HG03108 (cell line): ENCODE results near the gene NECTIN4.
A peak's percentile ranks its signal among the peaks of the same experiment; 100 is the strongest.

Experiments used
- ATAC-seq: cut with Tn5 transposase; IDR thresholded peaks from one replicate; pipeline ENCODE4 v1.9.1; 2021; ENCODE audit warnings: moderate library complexity; ENCODE audit not compliant: unreplicated experiment

The NECTIN4 gene

DNA sequence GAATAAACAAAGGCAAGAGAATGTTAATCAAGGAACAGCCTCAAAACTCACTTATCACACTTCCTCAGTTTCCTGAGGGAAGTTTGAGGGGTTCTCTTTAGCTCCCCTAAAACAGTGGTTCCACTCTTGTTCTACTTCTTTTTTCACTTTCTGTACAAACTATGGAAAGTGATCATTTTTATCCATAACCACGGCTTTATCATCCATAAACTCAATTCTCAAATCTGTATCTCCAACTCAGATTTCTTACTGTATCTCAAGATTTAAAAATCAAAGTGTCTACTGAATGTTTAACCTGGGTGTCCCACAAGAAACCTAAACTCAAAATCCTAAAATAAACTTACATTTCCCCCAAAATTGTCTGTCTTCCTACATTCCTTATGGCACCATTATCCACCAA, 24.6 kb upstream of the NECTIN4 start:
- ATAC-seq = no peak

GRCh38 chr1:161111527-161111926, 22.2 kb upstream of the NECTIN4 start:
- no peak for ATAC-seq

DNA sequence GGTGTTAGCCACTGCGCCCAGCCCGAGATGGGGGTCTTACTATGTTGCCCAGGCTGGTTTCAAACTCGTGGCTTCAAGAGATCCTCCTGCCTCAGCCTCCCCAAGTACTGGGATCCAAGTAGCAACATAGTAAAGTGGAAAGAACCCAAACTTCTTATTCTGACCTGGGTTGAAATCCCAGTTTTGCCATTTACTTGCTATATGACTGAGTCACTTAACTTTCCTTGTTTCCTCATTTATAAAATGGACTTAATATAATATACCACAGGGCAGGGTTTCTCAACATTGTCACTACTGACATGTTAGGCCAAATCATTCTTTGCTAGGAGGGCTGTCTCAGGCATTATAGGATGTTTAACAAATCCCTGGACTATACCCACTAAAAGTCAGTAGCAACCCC, 21.8 kb upstream of the NECTIN4 start:
- ATAC-seq = no peak

DNA sequence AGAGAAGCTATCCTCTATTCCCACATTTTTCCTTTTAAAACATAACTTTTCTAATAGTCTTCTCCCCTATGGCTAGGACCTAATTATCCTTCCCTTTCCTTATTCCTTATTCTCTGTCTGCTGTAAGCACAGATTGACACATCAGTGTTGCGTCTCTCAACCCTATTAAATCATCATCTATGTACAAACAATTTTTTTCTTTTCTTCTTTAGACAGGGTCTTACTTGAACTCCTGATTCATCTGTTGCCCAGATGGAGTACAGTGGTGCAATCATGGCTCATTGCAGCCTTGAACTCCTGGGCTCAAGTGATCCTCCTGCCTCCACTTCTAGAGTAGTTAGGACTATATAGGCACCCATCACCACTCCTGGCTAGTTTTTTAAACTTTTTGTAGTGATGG, 17.1 kb upstream of the NECTIN4 start:
- ATAC-seq = no peak

- ATAC-seq = no peak
Measured at GRCh38 chr1:161100556-161100955, 11.2 kb upstream of the NECTIN4 start.

GRCh38 chr1:161099090-161099802, 9.9 kb upstream of the NECTIN4 start:
- no peak for ATAC-seq

DNA sequence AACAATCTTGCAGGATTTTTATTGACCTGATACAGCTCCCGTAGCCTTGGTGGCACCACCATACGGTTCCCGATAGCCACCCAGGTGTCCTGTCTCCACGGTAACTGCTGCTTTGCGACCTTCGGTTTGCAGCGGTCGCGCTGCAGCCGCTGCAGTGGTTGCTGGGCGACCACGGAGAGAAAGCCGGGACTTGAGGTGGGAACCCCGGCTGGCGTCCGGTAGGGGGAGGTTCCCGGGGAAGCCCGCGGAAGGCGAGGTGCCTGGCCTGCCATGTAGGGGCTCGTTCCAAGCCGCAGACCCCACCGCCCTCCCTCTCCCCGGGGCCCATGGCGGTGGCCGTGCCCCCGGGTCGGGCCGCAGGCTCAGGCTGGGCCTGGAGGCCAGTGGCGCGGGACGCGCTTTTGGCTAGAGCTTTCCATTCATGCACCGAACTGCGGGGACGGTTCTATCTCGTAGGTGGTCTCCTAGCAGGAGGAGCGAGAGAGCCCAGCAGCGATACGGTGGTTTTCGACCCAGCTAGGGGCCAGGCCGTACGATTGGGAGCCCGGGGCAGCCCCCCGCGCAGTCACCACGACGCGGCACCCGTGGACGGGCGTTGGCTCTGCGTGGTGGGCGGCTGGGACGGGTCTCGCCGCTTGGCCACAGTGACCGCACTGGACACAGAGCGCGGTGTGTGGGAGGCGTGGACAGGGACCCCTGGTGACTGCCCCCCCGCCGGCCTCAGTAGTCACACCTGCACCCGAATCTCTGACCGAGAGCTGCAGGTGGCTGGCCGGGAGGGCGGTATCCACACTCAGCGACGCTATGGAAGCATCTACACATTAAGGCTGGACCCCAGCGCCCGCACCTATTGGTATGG, 9.1 kb upstream of the NECTIN4 start, which contains the start of gene KLHDC9:
Gene KLHDC9, plus strand, starts transcription at position 152 of the 859 bp plus-strand sequence. Its CDS starts 175 bp downstream, at position 327.
- ATAC-seq = peak; percentile 53

- ATAC-seq = no peak
Measured at GRCh38 chr1:161096530-161096929, 7.2 kb upstream of the NECTIN4 start.

DNA sequence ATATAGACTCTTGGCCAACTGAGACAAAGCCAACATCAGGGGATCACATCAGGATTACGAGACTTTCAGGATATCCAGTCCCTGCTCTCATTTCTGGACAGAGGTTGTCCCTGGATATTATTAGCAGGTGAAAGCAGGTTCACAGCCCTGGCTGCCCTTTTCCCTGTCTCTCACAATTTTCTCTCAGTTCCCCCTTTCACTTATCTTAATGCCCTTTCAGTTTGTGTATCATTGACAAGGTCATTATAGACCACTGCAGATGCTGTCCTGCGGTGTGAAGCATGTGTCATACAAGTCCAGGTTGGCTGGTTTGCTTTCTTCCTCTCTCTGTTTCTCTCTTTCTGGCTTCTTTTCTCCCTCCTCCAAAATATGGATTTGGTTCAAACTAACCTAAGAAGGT, 6.7 kb upstream of the NECTIN4 start:
- ATAC-seq = peak; percentile 32

DNA sequence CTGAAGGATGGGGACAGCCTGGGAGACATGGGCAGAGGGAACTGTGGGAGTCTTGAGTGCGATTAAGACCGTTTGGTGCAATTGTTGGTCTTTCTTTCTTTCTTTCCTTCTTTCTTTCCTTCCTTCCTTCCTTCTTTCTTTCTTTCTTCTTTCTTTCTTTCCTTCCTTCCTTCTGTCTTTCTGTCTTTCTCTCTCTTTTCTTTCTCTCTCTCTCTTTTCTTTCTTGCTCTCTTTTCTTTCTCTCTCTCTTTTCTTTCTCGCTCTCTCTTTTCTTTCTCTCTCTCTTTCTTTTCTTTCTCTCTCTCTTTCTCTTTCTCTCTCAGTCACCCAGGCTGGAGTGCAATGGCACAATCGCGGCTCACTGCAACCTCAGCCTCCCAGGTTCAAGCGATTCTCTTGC, 5.9 kb upstream of the NECTIN4 start:
- ATAC-seq = no peak

DNA sequence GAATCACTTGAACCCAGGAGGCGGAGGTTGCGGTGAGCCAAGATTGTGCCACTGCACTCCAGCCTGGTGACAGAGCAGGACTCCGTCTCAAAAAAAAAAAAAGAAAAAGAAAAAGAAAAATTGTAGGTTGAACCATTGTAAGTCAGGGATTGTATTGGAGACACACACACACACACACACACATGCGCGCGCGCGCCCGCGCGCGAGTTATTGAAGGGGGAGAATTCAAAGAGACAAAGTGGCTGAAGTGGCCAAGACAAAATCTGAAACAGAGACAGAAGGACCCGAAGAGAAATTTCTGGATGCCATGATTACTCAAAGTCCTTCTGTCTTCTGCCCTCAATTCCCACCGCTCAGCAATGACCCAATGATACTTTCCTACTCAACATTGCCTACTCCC, 5.1 kb upstream of the NECTIN4 start:
- no peak for ATAC-seq

DNA sequence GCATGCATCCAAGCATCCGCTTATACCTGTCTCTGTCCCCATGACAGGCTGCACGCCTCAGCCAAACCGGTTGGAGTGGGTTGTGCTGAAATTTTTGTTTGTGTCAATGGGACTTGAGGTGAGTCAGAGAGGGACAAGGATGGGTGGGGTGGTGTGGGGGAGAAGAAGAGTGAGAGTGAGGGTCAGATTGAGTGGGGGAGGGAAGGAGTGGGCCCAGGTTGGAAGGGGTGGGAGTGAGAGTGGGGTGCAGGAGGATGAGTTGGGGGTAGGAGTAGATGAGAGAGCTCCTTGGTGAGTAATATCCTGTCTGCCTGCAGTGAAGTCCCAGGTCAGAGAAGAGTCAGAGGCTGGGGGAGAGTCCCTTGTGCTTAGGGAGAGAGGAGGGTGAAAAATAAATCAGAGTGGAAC, 3.3 kb upstream of the NECTIN4 start:
- no peak for ATAC-seq

GRCh38 chr1:161091796-161092507, 2.6 kb upstream of the NECTIN4 start:
- ATAC-seq = no peak

DNA sequence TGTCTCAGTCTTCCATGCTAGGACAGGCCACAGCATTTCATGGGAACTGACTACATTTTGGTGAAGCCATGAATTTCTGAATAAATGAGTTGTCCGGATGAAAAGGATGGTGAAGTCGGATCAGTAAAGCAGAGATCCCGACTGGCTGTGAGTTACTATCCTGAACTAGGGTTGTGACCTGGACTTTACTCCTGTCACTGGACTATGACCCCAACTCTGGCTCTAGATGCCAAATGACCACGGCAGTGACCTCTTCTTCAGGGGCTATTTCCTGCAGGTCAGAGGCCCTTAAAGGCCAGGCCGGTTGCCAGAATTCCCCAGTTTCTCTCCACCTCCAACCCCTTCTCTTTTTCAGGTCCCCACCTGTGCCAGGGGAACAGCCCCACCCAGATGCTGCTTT, 1.7 kb upstream of the NECTIN4 start:
- no peak for ATAC-seq

- no peak for ATAC-seq
Measured at GRCh38 chr1:161090617-161091016, 1.3 kb upstream of the NECTIN4 start.

DNA sequence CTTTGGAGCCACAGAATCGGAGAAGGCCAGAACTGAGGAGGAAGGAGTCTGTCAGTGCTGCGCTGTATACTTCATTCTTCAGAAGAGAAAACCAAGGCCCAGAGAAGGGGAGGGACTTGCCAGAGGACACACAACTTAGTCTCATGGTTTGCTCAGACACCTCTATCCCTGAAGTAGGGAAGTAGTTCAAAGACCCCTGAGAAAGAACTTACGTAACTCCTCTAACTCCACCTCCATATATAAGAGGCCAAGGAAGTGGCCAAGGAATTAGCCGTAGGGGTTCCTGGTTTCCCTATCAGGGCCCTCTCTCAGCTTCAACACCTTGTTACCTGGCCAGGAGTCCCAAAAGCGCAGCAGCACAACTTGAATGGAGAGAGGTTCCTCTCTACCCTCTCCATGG, 580 bp upstream of the NECTIN4 start:
- no peak for ATAC-seq

- no peak for ATAC-seq
Measured at GRCh38 chr1:161088587-161089110, 709 bp downstream of the NECTIN4 start.

DNA sequence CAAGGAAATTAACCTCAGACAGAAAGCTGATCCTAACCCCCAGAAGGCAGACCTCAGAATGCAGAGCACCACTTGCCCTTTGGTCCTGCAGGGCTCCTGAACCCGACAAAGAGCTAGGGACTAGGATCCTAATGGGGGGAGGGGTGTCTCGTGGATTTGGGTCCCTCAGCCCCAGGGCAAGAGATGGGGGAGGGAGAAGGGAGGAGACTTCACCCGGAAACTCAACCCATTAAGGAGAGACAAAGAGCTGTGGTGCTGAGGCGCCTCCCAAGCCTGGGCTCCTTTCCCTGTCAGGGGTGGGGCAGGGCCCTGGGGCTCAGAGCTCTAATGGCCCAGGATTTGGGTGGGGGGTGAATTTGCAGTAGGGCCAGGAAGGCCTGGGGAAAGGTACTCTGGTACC, 2.9 kb downstream of the NECTIN4 start:
- no peak for ATAC-seq

DNA sequence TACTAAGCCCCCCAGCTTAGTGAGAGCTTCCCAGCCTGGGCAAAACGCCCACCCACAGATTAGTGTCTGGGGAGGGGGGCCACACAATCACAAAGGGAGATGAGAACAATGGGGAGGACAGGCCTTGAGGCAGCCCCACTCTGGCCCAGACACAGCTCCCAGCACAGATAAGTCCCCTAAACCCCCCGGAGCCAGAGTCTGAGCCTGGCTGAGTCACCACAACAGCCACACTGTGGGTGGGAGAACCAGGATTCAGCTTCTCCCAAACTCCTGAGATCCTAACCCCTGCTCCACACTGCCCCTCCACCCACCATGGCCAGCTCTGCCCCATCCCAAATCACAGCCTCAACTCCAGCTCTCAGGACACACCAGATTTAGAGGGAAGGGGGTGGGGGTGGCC, 4.2 kb downstream of the NECTIN4 start:
- ATAC-seq = no peak

- no peak for ATAC-seq
Measured at GRCh38 chr1:161084597-161084988, 4.8 kb downstream of the NECTIN4 start.
